Measurements from ENCODE around the gene ELMO3. TPM values are rescaled to one million over a fixed set of nuclear protein-coding genes. Genes with fewer than 3 reads are reported as not detected.

The ELMO3 gene
- total and polyA plus RNA-seq, 2 of the 13 experiments (the other 11 are each of a cell fraction or from before 2014, with no cell fraction given) = 2.6 to 4.0 TPM

GRCh38 chr16:67183284-67183626 is 15.7 kb upstream of the ELMO3 start (continued):
- TF ChIP-seq HNF1B (CRISPR knock-in tag; IDR thresholded peaks at IDR 0.05) (peak; percentile 66; the same call in 1 of the 2 replicates), ZNF430 (CRISPR knock-in tag; IDR thresholded peaks at IDR 0.05) (peak; percentile 22; the same call in 1 of the 2 replicates), GLI4 (CRISPR knock-in tag; IDR thresholded peaks at IDR 0.05; ENCODE audit: borderline replicate concordance) (peak; percentile 17; the same call in 1 of the 2 replicates), HNRNPLL (IDR thresholded peaks at IDR 0.05; ENCODE audit: low read depth, low read length, poor library complexity, severe bottlenecking) (no peak), ZNF354B (CRISPR knock-in tag; IDR thresholded peaks at IDR 0.05) (peak; percentile 64; the same call in 1 of the 2 replicates), ZNF572 (CRISPR knock-in tag; IDR thresholded peaks at IDR 0.05) (peak; percentile 89; the same call in 1 of the 2 replicates), IRF2 (CRISPR knock-in tag; IDR thresholded peaks at IDR 0.05) (0 out of 2 replicates have a peak, but pooled peaks have one; percentile 7), ZNF501 (CRISPR knock-in tag; IDR thresholded peaks at IDR 0.05) (peak; percentile 90; the same call in 1 of the 2 replicates), SP140L (CRISPR knock-in tag; IDR thresholded peaks at IDR 0.05; ENCODE audit: borderline replicate concordance) (no peak), HNF4G (IDR thresholded peaks at IDR 0.05; ENCODE audit: borderline replicate concordance, low read depth, low read length) (no peak), HNF4G (CRISPR knock-in tag; IDR thresholded peaks at IDR 0.05; ENCODE audit: borderline replicate concordance, low read depth) (0 out of 2 replicates have a peak, but pooled peaks have one; percentile 14), REST (IDR thresholded peaks at IDR 0.05; ENCODE audit: borderline replicate concordance in 1 of 2, low read depth in 1 of 2, low read length in 2 of 2) (no peak), ZMAT3 (CRISPR knock-in tag; conservative IDR thresholded peaks at IDR 0.05) (0 out of 2 replicates have a peak, but pooled peaks have one; percentile 25), HNRNPUL1 (IDR thresholded peaks at IDR 0.05; ENCODE audit: low read depth, low read length) (no peak), ZXDC (CRISPR knock-in tag; IDR thresholded peaks at IDR 0.05) (no peak), PAWR (CRISPR knock-in tag; IDR thresholded peaks at IDR 0.05; ENCODE audit: borderline replicate concordance) (no peak), ZFX (CRISPR knock-in tag; IDR thresholded peaks at IDR 0.05; ENCODE audit: low read depth) (peak; percentile 51; the same call in 1 of the 2 replicates), ZFP90 (CRISPR knock-in tag; IDR thresholded peaks at IDR 0.05; ENCODE audit: borderline replicate concordance) (0 out of 2 replicates have a peak, but pooled peaks have one; percentile 8), CBX5 (CRISPR knock-in tag; IDR thresholded peaks at IDR 0.05; ENCODE audit: borderline replicate concordance) (0 out of 2 replicates have a peak, but pooled peaks have one; percentile 12), TEAD3 (CRISPR knock-in tag; optimal IDR thresholded peaks at IDR 0.05; ENCODE audit: borderline replicate concordance) (peak; percentile 3), NPAS2 (CRISPR knock-in tag; IDR thresholded peaks at IDR 0.05; ENCODE audit: borderline replicate concordance) (no peak)

All from HepG2 (cell line).